GM10847 (cell line): Measurements from ENCODE around the gene SNAPC2.

Experiments used
- POLR2A ChIP-seq: IDR thresholded peaks from 2 replicates; pipeline ENCODE4 v1.6.1; 2011; ENCODE audit not compliant: insufficient read length; ENCODE audit errors: extremely low read depth

SNAPC2 gene

GRCh38 chr19:7921967-7922835 is 2.1 kb downstream of the SNAPC2 start:
- TF ChIP-seq POLR2A = no peak

GRCh38 chr19:7922836-7923195 is 2.7 kb downstream of the SNAPC2 start:
- no peak for TF ChIP-seq POLR2A

GRCh38 chr19:7923295-7924191 is 3.4 kb downstream of the SNAPC2 start:
- TF ChIP-seq POLR2A = no peak

- no peak for TF ChIP-seq POLR2A
These were observed 4.1 kb downstream of the SNAPC2 start for GRCh38 chr19:7924241-7924640.

GRCh38 chr19:7924651-7925170 is 4.6 kb downstream of the SNAPC2 start:
- TF ChIP-seq POLR2A = no peak

GRCh38 chr19:7925171-7925851 is 5.2 kb downstream of the SNAPC2 start:
- no peak for TF ChIP-seq POLR2A

- TF ChIP-seq POLR2A = no peak
These were observed 6.0 kb downstream of the SNAPC2 start, which contains the start of gene CTXN1 for GRCh38 chr19:7926021-7926726. Gene CTXN1, minus strand, starts transcription at chr19:7926135. Its CDS starts 597 bp downstream, at chr19:7925538.

- TF ChIP-seq POLR2A = no peak
These were observed 6.8 kb downstream of the SNAPC2 start for GRCh38 chr19:7926727-7927604.

GRCh38 chr19:7927605-7928333 is 7.6 kb downstream of the SNAPC2 start:
- TF ChIP-seq POLR2A = no peak

GRCh38 chr19:7928334-7928706 is 8.2 kb downstream of the SNAPC2 start:
- no peak for TF ChIP-seq POLR2A

- no peak for TF ChIP-seq POLR2A
These were observed 8.9 kb downstream of the SNAPC2 start for GRCh38 chr19:7928741-7929701.

- no peak for TF ChIP-seq POLR2A
These were observed 10.6 kb downstream of the SNAPC2 start for GRCh38 chr19:7930765-7931164.
